Upper lobe of left lung (tissue), 4 donors: Measurements from ENCODE around the gene NFKBIZ.

Experiments used
- EP300 ChIP-seq, 4 donors: sonication (generic); formaldehyde crosslinking; IDR thresholded peaks; one replicate each; pipeline ENCODE4 v1.5.1; 2017; ENCODE audit warnings: antibody characterized with exemption in 4 of 4, control low read depth in 2 of 4
- POLR2A ChIP-seq, 4 donors: fragments of 450-650 bp; IDR thresholded peaks; one replicate each; pipeline ENCODE4 v1.5.1; 2016 to 2017; ENCODE audit warnings: antibody characterized with exemption in 4 of 4, mild to moderate bottlenecking in 2 of 4
- POLR2AphosphoS5 ChIP-seq, 2 donors: sonication (generic); formaldehyde crosslinking; IDR thresholded peaks; one replicate each; pipeline ENCODE4 v1.5.1; 2017; ENCODE audit warnings: antibody characterized with exemption in 2 of 2
- TF ChIP-seq, protein P1 (sequence below), 6 experiments: fragments of 450-650 bp in 4 of 6; fragments of 200-600 bp in 2 of 6; sonication (generic) in 2 of 6; IDR thresholded peaks; one replicate each; pipeline ENCODE4 v1.5.1; 2016 to 2019; ENCODE audit warnings: antibody characterized with exemption in 6 of 6

DNA sequence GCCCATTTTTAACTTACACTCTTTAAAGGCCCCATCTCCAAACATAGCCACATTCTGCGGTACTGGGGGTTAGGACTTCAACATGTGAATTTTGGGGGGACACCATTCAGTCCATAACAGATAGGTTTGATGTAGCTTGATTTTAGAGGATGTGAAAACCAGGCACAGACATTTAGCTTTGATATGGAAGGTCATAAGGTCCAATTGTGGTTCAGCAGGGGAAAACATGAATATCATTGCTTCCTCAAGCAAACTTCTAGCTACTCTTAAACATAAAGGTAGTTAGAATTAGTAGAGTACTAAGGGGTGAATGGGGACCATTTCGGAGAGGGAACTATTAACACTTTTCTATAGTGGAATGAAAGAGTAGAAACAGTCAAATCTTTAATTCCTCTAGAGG lies 13.6 kb upstream of the NFKBIZ start:
- TF ChIP-seq, protein P1, sequence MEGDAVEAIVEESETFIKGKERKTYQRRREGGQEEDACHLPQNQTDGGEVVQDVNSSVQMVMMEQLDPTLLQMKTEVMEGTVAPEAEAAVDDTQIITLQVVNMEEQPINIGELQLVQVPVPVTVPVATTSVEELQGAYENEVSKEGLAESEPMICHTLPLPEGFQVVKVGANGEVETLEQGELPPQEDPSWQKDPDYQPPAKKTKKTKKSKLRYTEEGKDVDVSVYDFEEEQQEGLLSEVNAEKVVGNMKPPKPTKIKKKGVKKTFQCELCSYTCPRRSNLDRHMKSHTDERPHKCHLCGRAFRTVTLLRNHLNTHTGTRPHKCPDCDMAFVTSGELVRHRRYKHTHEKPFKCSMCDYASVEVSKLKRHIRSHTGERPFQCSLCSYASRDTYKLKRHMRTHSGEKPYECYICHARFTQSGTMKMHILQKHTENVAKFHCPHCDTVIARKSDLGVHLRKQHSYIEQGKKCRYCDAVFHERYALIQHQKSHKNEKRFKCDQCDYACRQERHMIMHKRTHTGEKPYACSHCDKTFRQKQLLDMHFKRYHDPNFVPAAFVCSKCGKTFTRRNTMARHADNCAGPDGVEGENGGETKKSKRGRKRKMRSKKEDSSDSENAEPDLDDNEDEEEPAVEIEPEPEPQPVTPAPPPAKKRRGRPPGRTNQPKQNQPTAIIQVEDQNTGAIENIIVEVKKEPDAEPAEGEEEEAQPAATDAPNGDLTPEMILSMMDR (IDR thresholded peaks at IDR 0.05) = no peak
- TF ChIP-seq POLR2A (IDR thresholded peaks at IDR 0.05) (no peak), EP300 (IDR thresholded peaks at IDR 0.05) (no peak), POLR2AphosphoS5 (IDR thresholded peaks at IDR 0.05) (no peak)
